GM18867 (cell line): ENCODE measurements around the gene SAMD4A.
A peak's percentile ranks its signal among the peaks of the same experiment; 100 is the strongest.
"Not testable (repeated sequence)": the region's sequence is repeated elsewhere in the genome, so short reads cannot be mapped to it uniquely, and the experiment has no call there.

Experiments used
- ATAC-seq: cut with Tn5 transposase; IDR thresholded peaks from one replicate; pipeline ENCODE4 v1.9.1; 2021; ENCODE audit warnings: mild to moderate bottlenecking, moderate library complexity; ENCODE audit not compliant: unreplicated experiment

The SAMD4A gene

DNA sequence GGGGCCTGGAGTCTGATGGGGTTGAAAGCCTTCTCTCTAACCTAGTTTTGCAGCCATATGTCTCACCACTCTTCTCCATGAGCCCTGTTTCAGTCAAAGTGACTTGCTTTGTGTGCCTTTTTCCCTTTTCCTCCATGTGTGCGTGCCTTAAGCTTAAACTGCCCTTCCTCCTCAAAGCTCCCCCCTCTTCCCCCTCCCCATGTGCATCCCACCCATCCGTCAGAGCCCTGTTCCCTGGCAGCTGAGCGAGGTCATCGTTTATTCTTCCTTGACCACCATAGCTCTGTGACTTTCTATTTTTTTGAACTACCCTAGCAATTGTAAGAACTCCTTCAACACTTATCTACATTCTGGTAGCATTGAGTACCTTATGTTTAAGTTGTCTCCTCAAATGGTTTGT lies 24.9 kb downstream of the SAMD4A start:
- no peak for ATAC-seq

DNA sequence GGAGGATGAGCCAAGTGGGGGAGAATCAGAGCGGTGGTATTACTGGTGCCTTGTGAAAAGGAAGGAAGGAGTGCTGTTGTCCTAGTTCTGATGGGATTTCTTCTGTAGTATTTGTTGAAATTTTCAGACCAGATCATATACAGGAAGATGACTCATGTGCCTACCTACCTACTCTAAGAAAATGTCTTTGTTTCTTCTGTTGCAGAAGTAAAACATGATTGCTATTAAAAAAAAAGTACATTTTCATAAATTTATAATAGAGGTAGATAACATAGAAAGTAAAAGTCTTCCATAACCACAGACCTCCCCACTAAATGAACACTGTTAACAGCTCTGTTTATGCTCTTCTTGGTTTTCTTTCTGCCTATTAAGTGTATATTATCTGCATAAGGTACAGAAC lies 26.9 kb downstream of the SAMD4A start:
- ATAC-seq: no peak

- ATAC-seq: no peak
Observed at GRCh38 chr14:54594537-54594936, 27.6 kb downstream of the SAMD4A start.

DNA sequence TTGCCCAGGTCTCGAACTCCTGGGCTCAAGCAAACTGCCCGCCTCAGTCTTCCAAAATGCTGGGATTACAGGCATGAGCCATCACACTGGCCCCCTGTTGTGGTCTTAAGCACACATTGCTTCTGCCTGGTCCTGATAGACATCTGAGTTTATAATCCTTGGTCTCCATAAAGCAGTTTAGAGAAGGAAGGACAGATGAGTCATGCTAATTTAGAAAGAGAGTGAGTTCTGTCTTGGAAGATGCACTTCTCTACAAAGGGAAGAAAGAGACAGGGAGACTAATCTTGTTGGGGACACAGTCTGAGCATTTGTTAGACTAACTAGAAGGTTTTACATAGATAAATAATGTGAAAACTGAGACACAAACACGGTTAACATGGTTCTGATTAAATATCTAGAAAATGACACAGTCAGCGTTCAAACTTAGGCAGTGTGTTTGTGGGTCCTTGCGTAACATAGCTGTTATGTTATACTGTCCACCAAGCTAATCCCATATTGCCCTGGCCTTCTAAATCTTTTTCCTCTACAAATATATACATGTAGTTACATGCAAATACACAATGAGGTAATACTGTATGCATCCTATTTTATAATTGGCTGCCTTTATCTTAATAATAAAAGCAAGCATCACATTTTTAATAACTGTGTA lies 31.0 kb downstream of the SAMD4A start:
- ATAC-seq: no peak

DNA sequence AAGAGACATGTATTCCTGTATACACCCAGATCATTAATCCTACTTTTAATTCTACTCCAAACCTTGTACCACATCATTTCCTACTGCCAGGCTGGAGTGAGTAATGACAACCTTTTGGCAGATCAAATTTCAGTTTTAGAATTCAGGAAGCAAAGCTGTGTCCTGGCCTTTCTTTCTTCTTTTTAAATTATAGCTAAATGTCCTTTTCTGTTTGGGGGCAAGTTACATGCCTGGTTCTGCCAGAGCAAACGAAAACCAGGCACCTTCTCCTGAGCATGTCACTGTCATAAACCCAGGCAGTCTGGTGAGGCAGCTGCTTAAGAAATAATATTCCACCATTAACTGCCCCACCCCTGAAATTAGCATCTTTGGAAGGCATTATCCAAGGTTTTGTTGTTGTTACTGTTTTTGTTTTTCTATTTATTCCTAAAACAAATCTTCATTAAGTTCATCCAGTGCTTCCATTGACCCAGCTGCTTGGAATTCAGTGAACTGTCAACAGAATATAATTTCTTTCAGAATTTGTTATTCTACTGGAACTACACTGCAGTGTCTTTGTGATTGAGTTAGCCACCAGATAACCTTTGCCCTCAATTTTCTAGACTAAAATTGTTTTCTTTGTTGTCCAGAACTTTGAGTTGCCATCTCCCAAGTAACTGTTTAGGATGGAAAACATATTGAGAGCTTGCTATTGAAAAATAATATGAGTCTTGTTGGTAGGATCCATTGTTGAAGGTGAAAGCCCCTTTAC lies 33.2 kb downstream of the SAMD4A start:
- no peak for ATAC-seq

DNA sequence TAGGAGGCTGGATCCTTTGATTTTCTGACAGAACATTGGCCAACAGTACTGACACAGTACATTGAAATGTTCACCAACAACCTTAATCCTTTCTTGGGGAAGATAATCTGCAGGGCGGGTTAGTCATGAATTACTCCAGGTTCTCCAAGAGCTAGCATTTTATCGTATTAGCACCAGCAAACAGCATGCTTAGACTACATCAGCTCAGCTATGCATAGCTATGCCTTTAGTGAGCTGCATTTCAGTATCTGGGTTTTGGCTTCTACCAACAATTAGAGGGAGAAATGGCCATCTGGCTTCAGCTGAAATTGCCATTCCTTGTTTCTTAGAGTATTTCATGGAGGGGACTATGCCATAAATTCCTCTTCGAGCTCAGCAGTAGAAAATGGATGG lies 33.8 kb downstream of the SAMD4A start:
- no peak for ATAC-seq

GRCh38 chr14:54603362-54603761 lies 36.4 kb downstream of the SAMD4A start:
- ATAC-seq: no peak

- ATAC-seq: no peak
Observed at GRCh38 chr14:54606178-54606577, 39.2 kb downstream of the SAMD4A start.

DNA sequence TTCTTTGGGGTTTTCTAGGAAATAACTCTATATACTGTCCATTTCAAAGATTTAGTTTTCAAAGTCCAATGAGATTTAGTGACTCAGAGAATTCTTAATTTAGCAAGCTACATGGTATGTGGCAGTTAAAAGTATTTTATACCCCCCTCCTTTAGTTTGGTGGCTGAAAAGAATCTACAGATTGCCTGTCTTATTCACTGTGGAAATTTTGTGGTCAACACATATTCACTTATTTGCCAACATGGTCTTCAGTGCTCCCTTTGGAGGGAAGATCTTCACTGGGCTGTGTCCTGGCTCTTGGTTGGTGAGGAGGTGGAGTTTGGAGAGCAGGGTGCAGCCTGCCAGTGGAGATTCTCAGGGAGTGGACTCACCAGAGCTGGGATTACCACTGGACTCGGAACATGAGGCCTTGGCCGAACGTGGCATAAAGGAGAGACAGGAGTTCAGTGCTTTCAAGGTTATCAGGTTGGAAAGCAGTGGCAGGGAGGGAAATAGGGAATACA lies 39.8 kb downstream of the SAMD4A start:
- no peak for ATAC-seq

- ATAC-seq: no peak
Observed at GRCh38 chr14:54609576-54609975, 42.6 kb downstream of the SAMD4A start.

- no peak for ATAC-seq
Observed at GRCh38 chr14:54610051-54610977, 43.4 kb downstream of the SAMD4A start.

DNA sequence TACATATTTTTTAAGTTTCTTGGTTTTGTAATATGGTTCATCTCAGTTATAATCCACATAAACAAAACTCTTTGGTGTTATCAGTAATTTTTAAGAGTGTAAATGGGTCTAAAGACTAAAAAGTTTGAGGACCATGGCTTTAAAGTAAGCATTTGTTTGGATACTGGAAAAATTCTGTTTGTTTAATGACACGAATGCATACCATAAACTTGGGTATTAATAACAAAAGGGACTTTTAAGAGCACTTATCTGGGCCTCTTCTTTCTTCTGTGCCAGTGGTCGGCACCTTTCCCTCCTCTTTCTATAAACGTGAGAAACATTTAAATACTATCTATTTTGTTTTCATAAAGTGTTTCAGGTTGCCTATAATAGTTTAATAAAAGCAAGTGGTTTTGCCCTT lies 47.4 kb downstream of the SAMD4A start:
- ATAC-seq: no peak

GRCh38 chr14:54617467-54617866 lies 50.5 kb downstream of the SAMD4A start:
- no peak for ATAC-seq

- ATAC-seq: no peak
Observed at GRCh38 chr14:54621686-54622085, 54.8 kb downstream of the SAMD4A start.

- peak; percentile 93 for ATAC-seq
Observed at GRCh38 chr14:54622192-54622958, 55.4 kb downstream of the SAMD4A start.

DNA sequence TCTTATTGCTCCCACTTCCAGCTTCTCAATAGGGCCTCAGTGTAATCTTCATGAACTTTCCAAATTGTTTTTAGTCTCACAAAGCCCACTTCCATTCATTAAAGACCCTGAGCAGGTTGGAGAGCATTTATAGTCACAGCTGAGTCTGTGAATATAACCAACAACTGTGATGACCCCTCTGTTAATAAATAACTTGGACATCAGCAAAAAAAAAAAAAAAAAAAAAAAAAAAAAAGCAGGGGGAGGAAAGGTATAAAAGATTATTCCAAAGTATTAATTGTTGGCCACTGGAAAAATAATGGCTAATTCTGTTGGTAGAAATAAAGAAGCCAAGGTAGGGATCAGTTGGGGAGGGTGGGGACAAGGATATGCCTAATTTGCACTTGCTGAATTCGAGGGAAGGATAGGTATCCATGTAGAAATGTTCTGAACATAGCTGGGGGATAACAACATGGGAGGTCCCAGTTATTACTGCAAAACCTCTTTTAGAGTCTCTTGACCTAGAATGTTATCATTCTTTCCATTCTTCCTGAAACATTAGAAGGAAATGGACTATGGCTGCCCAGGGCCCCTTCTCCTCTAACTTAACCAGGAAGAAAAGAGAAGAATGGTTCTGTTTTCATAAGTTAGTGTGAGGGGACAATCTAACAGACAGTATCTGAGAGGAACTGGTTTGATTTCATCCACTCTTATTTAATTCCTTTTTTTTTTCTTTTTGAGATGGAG lies 56.5 kb downstream of the SAMD4A start:
- ATAC-seq: no peak

DNA sequence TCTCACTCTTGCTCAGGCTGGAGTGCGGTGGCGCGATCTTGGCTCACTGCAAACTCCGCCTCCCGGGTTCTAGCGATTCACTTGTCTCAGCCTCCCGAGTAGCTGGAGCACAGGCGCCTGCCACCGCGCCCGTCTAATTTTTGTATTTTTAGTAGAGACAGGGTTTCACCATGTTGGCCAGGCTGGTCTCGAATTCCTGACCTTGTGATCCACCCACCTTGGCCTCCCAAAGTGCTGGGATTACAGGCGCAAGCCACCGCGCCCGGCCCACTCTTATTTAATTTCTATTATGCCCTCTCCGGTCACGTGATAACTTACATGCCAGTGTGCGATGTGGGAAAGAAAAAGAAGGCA lies 57.1 kb downstream of the SAMD4A start:
- not testable (repeated sequence) for ATAC-seq

DNA sequence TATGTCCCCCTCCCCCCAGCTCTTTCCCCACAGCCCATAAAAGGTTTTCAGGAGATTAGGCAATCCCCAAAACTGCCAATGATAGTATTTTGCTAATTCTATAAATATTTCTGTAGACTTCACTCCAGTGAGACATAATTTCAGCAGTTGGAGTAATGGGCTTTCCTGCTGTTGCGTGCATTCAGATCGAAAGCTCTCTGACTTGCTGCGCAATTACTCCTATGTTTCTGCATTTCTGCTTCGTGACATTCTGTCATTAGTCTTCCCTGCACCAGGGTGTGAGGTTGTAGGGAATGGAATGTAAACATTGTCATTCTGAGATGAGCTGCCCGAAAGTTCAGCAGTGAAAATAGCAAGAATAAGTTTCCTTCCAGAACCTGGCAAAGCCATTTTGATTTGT lies 58.2 kb downstream of the SAMD4A start:
- no peak for ATAC-seq

DNA sequence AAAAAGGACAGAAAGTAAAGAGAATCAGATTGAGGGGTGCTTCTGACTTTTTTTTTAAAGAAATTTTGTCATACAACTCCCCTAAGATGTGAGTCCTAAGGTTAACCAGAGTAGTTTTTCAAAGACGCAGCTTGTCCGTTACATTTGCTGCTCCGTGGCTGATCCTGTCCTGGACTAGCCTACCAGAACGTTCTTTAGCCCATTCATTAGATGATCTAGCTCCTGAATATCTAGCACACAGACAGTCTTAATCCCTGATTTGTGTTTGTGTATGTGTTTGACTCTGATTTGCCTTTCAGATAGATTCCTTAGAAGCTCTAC lies 60.3 kb downstream of the SAMD4A start:
- no peak for ATAC-seq
